SHP77 (cell line): Measurements from ENCODE around the gene SELP.
"Not testable (repeated sequence)": the region's sequence is repeated elsewhere in the genome, so short reads cannot be mapped to it uniquely, and the experiment has no call there.

Experiments used
- DNase-seq, 2 experiments: peaks; one replicate each; lab custom pipeline; 2025; lab: John Stamatoyannopoulos, UW

The SELP gene

DNA sequence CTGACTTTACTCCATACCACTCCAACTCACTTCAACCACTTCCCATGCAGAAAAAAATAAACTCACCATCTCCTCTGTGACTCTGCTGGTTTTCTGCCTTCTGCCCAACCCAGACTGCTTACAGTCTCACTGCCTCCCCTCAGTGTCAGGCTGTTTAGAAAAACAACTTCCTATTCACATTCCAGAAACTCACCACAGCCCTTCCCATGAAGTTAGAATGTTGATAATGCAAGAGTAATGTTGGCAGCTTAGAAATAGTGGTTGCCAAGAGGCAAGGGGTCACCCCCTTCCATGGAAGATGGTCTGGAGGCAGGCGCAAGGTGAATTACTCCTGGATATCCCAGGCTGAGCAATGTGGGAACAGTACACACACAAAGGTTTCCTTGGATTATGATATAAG, at the start of gene SELP:
TSS of gene SELP (minus strand) at position 119 of the 400 bp plus-strand sequence. CDS start at position 69, 50 bp downstream.
- no peak for DNase-seq

DNA sequence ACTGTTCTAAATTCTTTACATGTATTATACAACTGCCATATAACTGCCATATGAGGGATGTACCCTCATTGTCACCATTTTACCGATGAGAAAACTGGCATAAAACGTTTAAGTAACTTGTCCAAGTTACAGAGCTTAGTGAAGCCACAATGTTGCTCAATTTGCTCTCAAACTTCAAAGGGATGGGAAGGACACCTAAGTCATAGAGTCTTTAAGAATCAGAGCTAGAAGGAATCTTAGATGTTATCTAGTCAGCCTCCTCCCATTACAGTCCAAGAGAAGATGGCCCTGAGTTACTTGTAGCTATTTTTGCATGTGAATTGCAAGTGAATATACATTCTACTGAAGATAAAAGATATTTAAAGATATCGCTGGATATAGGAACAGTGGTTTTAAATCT, 49.8 kb upstream of the SELP start:
- no peak for DNase-seq

DNA sequence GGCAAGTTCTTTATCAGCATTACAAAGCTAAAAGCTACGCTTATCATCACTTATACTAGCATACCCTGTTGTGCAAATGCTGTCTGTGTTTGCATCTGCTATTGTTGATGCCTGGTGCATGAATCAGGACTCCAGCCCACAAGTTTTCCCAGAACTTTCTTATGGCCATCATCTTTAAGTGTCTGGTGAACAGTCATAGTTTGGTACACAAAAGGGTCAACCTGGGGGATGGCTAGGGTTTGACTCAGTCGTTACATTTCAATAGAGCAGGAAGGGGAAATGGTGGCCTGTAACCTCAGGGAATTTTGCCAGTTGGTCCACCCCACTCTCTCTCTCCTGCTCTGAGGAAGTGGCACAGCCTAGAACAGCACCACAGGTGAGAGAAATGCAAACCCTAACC, 46.1 kb upstream of the SELP start:
- no peak for DNase-seq

DNA sequence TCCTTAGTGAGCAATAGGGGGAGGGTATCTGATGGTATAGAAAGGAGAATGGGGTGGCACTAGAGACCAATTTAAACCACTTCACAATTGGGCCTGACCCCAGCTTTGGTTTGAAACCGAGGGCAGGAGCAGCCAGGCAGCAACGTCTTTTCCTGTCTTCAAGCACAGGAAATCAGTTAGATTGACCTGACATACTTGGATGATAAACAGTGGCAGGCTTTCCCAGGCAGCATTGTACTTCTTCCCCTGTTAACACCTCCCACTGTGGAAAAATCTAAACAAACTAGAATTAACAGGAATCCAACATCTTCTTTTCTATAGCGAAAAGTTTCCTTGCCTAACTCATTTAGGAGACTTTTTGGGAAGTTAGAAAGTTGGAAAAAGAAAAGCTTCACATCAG, 40.9 kb upstream of the SELP start:
- no peak for DNase-seq

DNA sequence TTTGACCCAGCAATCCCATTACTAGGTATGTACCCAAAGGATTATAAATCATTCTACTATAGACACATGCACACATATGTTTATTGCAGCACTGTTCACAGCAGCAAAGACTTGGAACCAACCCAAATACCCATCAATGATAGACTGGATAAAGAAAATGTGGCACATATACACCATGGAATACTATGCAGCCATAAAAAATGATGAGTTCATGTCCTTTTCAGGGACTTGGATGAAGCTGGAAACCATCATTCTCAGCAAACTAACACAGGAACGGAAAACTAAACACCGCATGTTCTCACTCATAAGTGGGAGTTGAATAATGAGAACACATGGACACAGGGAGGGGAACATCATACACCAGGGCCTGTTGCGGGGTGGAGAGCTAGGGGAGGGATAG, 40.3 kb upstream of the SELP start:
- not testable (repeated sequence) for DNase-seq

DNA sequence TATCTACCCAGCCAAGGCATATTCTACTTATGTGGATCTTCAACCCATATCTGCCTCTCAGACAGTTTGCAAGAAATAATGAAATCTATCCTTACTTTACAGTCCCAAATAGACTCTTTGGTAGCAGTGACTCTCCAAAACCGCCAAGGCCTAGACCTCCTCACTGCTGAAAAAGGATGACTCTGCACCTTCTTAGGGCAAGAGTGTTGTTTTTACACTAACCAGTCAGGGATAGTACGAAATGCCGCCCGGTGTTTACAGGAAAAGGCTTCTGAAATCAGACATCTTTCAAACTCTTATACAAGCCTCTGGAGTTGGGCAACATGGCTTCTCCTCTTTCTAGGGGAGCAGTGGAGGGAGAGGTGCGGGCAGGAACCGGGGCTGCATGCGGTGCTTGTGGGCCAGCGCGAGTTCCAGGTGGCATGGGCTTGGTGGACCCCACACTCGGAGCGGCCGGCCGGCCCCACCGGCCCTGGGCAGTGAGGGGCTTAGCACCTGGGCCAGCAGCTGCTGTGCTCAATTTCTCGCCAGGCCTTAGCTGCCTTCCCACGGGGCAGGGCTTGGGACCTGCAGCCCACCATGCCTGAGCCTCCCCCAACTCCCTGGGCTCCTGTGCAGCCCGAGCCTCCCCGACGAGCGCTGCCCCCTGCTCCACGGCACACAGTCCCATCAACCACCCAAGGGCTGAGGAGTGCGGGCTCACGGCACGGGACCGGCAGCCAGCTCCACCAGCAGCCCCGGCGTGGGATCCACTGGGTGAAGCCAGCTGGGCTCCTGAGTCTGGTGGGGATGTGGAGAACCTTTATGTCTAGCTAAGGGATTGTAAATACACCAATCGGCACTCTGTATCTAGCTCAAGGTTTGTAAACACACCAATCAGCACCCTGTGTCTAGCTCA, 38.0 kb upstream of the SELP start:
- DNase-seq, result not testable (repeated sequence)

DNA sequence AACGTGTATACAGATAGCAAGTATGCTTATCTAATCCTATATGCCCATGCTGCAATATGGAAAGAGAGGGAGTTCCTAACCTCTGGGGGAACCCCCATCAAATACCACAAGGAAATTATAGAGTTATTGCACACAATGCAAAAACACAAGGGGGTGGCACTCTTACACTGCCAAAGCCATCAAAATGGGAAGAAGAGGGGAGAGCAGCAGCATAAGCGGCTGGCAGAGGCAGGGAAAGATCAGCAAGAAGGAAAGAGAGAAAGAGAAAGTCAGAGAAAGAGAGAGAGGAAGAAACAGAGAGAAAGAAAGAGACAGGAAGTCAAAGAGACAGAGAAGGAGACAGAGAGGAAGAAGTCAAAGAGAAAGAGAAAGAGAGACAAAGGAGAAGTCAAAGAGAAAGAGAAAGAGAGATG, 37.3 kb upstream of the SELP start:
- DNase-seq, result not testable (repeated sequence)

DNA sequence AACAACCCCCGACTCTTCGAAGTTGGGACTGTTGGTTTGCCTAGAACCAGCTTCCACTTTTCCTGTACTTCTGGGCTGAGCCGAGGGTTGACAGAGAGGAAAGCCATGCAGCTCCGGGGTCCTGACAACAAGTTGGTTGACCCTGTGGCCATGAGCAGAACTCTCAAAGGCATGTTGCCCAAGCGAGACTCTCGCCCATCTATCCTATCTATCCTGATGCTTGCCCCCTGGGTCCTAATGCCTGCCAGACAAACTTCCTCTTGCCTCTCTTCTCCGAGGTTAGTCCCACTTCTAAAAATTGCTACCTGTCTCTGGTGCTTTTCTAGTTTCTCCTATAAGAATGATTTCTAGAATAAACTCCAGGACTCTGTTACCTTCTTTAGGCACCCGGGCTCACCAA, 32.8 kb upstream of the SELP start:
- DNase-seq, result not testable (repeated sequence)

DNA sequence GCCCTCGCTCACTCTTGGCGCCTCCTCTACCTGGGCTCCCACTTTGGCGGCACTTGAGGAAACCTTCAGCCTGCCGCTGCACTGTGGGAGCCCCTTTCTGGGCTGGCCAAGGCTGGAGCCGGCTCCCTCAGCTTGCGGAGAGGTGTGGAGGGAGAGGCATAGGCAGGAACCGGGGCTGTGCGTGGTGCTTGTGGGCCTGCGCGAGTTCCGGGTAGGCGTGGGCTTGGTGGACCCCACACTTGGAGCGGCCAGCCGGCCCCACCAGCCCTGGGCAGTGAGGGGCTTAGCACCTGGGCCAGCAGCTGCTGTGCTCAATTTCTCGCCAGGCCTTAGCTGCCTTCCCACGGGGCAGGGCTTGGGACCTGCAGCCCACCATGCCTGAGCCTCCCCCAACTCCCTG, 31.1 kb upstream of the SELP start:
- DNase-seq, result not testable (repeated sequence)

DNA sequence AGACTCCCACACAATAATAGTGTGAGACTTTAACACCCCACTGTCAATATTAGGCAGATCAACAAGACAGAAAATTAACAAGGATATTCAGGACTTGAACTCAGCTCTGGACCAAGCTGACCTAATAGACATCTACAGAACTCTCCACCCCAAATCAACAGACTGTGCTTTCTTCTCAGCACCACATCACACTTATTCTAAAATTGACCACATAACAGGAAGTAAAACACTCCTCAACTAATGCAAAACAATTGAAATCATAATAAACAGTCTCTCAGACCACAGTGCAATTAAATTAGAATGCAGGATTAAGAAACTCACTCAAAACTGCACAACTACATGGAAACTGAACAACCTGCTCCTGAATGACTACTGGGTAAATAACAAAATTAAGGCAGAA, 28.9 kb upstream of the SELP start:
- DNase-seq, result not testable (repeated sequence)

DNA sequence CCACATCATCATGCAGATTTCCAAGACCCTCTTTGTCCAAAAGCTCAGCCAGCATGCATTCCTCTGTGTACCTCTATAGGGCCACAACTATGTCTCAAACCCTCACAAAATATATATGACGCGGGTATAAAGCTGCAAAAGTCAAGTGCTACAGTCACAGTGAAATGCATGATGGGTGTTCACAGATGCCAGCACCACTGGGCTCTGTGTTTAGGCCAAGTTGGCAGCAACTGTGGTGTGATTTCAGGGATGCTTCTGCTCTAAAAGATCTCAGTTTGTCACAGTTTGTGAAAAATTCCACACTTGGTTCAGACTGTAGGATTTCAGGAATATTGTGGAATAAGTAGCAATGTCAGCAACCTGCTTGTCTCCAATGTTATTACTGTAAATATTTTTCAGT, 23.9 kb upstream of the SELP start:
- DNase-seq, result no peak

DNA sequence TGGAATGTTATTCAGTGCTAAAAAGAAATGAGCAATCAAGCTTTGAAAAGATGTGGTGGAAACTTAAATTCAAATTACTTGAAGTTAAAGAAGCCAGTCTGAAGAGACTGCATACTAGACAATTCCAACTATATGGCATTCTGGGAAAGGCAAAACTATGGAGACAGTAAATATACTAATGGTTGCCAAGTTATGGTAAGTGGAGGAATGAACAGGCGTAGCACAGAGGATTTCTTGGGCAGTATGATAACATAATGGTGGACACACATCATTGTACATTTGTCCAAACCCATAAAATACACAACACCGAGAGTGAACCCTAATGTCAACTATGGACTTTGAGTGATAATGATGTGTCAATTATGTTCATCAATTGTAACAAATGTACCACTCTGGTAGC, 21.1 kb upstream of the SELP start:
- no peak for DNase-seq

DNA sequence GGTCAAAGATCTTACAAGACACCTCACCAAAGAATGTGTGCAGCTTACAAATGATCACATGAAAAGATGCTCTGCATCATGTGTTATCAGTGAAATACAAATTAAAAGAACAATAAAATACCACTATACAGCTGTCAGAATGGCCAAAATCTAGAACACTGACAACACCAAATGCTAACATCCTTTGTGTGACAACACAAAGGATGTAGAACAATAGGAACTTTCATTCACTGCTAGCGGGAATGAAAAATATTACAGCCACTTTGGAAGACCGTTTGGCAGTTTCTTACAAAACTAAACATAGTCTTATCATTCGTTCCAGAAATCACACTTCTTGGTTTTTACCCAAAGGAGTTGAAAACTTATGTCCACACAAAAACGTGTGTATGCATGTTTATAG, 20.6 kb upstream of the SELP start:
- no peak for DNase-seq

DNA sequence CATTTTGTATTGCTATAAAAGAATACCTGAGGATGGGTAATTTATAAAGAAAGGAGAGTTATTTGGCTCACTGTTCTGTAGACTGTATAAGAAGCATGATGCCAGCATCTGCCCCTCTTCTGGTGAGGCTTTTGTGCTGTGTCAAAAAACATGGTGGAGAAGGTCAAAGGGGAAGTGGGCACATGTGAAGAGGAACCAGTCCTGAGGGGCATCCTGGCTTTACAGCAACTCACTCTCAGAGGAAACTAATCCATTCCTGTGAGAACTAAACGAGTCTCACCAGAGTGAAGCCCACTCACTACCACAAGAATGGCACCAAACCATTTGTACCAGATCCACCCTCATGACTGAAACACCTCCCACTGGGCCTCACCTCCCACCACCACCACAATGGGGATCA, 18.8 kb upstream of the SELP start:
- DNase-seq, result no peak

DNA sequence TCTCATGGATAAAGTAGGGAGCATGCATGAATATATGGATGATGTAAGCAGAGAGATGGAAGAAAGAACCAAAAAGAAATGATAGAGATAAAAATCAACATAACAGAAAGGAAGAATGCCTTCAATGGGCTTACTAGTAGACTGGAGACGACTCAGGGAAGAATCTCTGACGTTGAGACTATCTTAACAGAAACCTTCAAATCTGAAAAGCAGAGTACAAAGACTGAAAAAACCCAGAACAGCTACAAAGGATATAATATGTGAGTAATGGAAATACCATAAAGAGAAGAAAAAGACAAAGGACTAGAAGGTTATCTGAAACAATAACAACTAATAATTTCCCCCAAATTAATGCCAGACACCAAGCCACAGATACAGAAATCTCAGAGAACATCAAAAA, 18.3 kb upstream of the SELP start:
- no peak for DNase-seq

DNA sequence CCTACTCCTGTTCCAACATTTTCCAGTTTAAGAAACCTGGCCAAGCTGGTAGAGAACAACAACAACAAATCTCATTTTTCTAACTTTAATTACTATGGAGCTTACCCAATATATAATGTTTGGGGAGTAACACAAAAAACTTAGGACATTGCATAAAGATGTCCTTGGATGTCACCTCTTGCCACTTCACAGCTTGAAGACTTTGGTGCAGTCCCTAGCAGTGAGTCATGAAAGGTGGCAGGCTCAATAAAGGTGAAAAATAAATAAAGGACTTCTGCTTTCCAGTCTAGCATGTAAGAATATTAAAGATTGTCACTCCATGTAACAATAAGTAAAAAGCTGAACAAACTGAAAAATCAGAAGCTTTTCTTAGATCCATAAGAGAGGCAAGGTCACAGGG, 17.6 kb upstream of the SELP start:
- DNase-seq, result no peak

DNA sequence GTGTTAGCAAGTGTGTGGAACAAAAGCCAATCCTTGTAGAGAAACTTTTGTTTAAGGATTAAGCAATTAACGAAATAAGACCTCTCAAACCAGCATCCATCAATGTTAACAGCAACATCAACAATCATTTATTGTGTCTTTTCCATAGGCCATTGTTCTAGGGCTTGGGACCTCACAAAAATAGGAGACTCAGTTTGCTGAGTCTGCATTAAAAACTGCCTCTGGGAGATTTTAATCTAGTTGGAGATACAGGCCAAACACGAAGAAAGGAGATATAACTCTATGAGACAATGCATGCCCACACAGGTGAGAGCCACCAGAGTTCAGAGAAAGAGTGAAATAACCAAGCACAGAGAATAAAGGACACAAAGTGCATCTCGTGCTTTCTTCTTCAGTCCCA, 14.4 kb upstream of the SELP start:
- DNase-seq, result no peak

DNA sequence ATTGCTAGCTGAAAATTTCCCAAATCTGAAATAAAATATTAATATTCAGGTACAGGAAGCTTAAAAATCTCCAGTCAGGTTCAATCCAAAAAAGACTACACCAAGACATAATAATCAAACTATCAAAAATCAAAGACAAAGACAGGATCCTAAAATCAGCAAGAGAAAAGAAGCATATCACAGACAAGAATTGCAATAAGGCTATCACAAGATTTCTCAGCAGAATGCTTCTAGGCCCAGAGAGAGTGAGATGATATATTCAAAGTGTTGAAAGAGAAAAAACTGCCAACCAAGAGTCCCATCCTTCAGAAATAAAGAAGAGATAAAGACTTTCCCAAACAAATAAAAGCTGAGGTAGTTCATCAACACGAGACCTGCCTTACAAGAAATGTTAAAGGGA, 5.0 kb upstream of the SELP start:
- no peak for DNase-seq

DNA sequence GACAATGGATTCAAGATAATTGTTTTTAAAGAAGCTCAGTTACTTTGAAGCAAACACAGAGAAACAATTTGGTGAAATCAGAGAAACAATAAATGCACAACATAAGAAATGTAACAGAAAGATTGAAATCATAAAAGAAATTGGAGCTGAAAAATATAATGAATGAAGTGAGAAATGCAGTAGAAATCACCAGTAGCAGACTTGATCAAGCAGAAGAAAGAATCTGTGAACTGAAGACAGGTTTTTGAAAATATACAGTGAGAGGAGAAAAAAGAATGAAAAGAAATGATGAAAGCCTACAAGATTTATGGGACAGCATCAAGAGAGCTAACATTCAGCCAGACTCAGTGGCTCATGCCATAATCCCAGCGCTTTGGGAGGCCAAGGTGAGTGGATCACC, 4.2 kb upstream of the SELP start:
- no peak for DNase-seq

DNA sequence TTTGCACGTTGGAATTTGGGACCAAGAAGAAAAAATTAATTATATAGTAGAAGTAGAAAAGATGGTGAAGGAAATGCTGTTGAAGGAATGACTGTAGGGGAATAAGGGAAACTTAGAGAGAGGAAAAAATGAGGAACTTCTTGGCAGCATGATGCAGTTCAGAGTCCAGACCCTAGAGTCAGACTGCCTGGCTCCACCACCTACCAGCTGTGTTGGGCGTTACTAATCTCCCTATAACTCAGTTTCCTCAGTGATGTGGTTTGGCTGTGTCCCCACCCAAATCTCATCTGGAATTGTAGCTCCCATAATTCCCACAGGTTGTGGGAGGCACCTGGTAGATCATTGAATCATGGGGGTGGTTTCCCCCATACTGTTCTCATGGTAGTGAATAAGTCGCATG, 1.3 kb upstream of the SELP start:
- DNase-seq, result no peak

DNA sequence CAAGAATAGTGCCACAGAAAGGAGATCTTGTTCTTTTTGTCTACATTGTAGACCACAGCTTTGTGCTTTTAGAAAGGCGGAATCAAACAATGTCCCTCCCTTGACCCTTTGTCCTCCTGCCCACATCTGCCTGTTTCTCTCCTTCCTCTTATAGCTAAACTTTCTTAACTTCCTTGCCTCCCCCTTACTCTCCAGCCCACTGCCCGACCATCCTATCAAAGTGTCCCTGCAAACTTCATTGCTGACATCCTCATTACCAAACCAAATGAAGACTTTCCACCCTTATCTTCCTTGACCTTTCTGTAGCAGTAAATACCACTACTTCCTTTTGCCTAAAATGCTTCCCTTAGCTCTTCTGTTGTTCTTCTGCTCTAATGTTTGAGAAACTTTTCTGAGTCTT, 5.0 kb downstream of the SELP start:
- no peak for DNase-seq

DNA sequence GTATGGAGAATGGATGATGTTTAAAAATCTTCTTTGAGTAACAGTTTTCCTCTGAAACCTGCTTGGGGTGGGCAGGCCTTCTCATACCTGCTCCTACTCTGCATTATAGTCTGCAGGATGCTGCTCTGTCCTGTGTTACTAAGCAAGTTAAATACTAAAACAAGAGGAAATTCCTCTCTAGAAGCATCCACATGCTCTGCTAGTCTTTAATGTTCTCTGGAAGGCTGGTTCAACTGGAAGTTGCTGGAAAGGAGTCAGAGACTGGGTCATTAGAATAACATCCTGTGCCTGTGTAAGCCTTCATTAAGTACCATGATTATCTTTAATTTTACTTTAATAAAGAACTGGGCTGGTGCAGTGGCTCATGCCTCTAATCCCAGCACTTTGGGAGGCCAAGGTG, 5.8 kb downstream of the SELP start:
- no peak for DNase-seq

DNA sequence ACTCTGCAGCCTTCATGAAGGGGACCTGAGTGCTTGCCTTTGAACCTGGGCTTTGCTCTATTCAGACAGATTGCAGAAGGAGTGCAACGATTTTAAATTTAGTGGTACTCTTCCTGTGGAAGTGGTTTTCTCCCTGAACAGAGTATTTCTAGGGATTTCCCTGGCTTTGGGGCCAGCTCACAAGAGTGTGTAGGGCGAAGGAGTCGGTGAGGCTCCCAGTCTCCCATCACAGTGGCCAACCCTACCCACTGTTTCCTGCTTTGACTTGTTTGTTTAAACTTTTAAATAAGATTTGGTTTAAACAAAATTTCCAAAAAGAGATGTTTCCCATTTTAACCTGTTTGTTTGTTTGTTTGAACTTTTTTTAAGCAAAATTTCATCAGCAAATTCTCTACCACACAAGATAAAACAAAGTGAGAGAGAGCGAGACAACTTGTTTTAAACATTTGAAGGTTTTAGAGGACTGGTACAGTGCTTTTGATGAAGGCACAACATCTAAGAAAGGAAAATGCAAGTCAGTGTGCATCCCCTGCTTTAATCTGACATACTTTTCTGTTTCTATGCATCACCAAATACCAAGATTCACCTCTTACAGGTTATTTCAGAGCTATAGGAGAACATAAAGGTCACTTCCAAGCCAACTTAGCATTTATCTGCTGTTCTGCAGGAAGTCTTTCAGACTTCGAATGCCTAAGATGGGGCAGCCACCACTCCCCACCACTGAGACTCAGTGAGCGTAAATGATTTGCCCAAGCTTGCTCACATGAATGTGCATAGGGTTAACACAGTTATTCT, 6.6 kb downstream of the SELP start:
- no peak for DNase-seq
